WERI-Rb-1 (cell line): ENCODE data around the gene ZKSCAN5.
"Not testable (repeated sequence)": the region's sequence is repeated elsewhere in the genome, so short reads cannot be mapped to it uniquely, and the experiment has no call there.

Experiments used
- DNase-seq: peaks from one replicate; pipeline ENCODE4 v3.0.0-alpha.2; 2020
- H3K27ac ChIP-seq: fragments of 250-450 bp; sonication (Bioruptor Pico); 2 replicates; pipeline ENCODE4 v1.5.1; 2020; ENCODE audit warnings: mild to moderate bottlenecking, moderate library complexity
- H3K27me3 ChIP-seq: fragments of 250-450 bp; sonication (Bioruptor Pico); 2 replicates; pipeline ENCODE4 v1.5.1; 2021; ENCODE audit warnings: mild to moderate bottlenecking, low read depth, moderate library complexity; ENCODE audit not compliant: insufficient read depth, severe bottlenecking
- H3K36me3 ChIP-seq: fragments of 250-450 bp; sonication (Bioruptor Pico); 2 replicates; pipeline ENCODE4 v1.5.1; 2020; ENCODE audit warnings: mild to moderate bottlenecking, moderate library complexity
- H3K4me3 ChIP-seq: 2 replicates; pipeline ENCODE4 v1.5.1; 2011; ENCODE audit warnings: low read depth, mild to moderate bottlenecking, control low read depth, low read length
- H3K9me3 ChIP-seq: fragments of 250-450 bp; sonication (Bioruptor Pico); 2 replicates; pipeline ENCODE4 v1.5.1; 2021; ENCODE audit warnings: mild to moderate bottlenecking, moderate library complexity; ENCODE audit not compliant: severe bottlenecking
- TF ChIP-seq, protein P1 (sequence below): IDR thresholded peaks from 2 replicates; pipeline ENCODE4 v1.5.1; 2011; ENCODE audit warnings: low read depth, mild to moderate bottlenecking, control low read depth, inconsistent platforms, low read length

The ZKSCAN5 gene

GRCh38 chr7:99499371-99499720 is 5.1 kb upstream of the ZKSCAN5 start:
- TF ChIP-seq, protein P1, sequence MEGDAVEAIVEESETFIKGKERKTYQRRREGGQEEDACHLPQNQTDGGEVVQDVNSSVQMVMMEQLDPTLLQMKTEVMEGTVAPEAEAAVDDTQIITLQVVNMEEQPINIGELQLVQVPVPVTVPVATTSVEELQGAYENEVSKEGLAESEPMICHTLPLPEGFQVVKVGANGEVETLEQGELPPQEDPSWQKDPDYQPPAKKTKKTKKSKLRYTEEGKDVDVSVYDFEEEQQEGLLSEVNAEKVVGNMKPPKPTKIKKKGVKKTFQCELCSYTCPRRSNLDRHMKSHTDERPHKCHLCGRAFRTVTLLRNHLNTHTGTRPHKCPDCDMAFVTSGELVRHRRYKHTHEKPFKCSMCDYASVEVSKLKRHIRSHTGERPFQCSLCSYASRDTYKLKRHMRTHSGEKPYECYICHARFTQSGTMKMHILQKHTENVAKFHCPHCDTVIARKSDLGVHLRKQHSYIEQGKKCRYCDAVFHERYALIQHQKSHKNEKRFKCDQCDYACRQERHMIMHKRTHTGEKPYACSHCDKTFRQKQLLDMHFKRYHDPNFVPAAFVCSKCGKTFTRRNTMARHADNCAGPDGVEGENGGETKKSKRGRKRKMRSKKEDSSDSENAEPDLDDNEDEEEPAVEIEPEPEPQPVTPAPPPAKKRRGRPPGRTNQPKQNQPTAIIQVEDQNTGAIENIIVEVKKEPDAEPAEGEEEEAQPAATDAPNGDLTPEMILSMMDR, result no peak
- no peak for DNase-seq
- Histone ChIP-seq H3K27me3 (no peaks in the 10 kb centered on the region), H3K4me3 (peak overlapping the region; percentile 76), H3K27ac (peak overlapping the region; percentile 83), H3K36me3 (peaks cover 47% of the 10 kb centered on the region), H3K9me3 (peaks cover 2% of the 10 kb centered on the region)

- TF ChIP-seq, protein P1, result no peak
These were observed 4.5 kb upstream of the ZKSCAN5 start, which contains the start of gene ZNF394 for GRCh38 chr7:99499721-99500636. Gene ZNF394, minus strand, starts transcription at chr7:99500281. Its CDS starts 188 bp downstream, at chr7:99500093.

DNA sequence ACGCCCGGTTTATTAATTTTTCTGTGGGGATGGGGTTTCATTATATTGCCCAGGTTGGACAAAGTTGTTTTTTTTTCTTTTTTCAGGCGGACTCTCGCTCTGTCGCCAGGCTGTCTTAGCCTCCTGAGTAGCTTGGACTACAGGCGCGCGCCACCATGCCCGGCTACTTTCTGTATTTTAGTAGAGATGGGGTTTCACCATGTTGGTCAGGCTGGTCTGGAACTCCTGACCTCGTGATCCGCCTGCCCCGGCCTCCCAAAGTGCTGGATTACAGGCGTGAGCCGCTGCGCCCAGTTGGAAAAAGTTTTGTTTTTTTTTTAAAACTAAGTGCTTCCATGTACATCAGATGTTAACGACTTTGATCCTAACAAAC is 3.8 kb upstream of the ZKSCAN5 start:
- DNase-seq, result no peak
- Histone ChIP-seq H3K36me3 (peaks cover 39% of the 10 kb centered on the region), H3K4me3 (peak overlapping the region; percentile 76), H3K27ac (peak overlapping the region; percentile 83), H3K9me3 (no peaks in the 10 kb centered on the region), H3K27me3 (no peaks in the 10 kb centered on the region)
- TF ChIP-seq, protein P1, result no peak

More at GRCh38 chr7:99499721-99500636, 4.5 kb upstream of the ZKSCAN5 start, which contains the start of gene ZNF394:
- Histone ChIP-seq H3K4me3 (peak within 1 kb of the TSS; percentile 76), H3K9me3 (no peaks in the 10 kb centered on the region), H3K27me3 (no peaks in the 10 kb centered on the region), H3K36me3 (peaks cover 46% of the 10 kb centered on the region), H3K27ac (peak within 1 kb of the TSS; percentile 83)
- DNase-seq, result peak; percentile 94

DNA sequence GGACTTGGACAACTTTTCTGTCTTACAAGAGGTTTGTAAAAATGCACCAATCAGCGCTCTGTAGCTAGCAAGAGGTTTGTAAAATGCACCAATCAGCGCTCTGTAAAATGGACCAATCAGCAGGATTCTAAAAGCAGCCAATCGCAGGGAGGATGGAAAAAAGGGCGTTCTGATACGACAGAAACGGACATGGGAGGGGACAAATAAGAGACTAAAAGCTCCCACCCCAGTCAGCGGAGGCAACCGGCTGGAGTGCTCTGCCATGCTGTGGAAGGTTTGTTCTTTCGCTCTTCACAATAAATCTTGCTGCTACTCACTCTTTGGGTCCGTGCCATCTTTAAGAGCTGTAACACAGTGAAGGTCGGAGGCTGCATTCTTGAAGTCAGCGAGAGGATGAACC is 3.2 kb upstream of the ZKSCAN5 start:
- not testable (repeated sequence) for H3K4me3 ChIP-seq

GRCh38 chr7:99504281-99504602 is 220 bp upstream of the ZKSCAN5 start:
- Histone ChIP-seq H3K36me3 (peaks cover 17% of the 10 kb centered on the region), H3K27ac (peak overlapping the region; percentile 95), H3K4me3 (peak overlapping the region; percentile 84), H3K9me3 (no peaks in the 10 kb centered on the region), H3K27me3 (no peaks in the 10 kb centered on the region)
- peak; percentile 99 for DNase-seq
- TF ChIP-seq, protein P1, result no peak

More for the DNA sequence above, 3.2 kb upstream of the ZKSCAN5 start:
- not testable (repeated sequence) for DNase-seq, H3K27ac ChIP-seq, H3K9me3 ChIP-seq, H3K27me3 ChIP-seq
- H3K36me3 ChIP-seq, result peaks cover 33% of the 10 kb centered on the region

DNA sequence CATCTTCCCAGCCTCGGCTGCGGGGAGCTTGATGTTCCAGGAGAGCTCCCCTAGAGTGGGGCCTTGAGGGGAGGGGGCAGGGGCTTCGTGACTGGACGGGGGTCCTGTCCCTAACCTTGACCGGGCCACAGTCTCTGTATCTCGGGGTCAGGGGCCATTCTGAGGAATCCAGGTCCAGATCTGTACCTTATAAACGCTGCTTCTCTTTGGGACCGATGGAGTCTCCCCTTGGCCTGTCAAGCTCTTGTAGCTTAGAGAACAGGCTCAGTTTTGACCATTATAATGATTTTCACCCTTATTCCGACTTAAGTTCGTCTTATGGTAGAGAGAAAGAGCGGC is 831 bp downstream of the ZKSCAN5 start:
- Histone ChIP-seq H3K27ac (peak overlapping the region; percentile 95), H3K4me3 (peak overlapping the region; percentile 84), H3K36me3 (peaks cover 15% of the 10 kb centered on the region), H3K27me3 (no peaks in the 10 kb centered on the region), H3K9me3 (no peaks in the 10 kb centered on the region)
- TF ChIP-seq, protein P1, result no peak
- no peak for DNase-seq
